GM12801 (cell line): ENCODE data around the gene ARHGEF25.

Source experiments
- TF ChIP-seq, protein P1 (sequence below): IDR thresholded peaks from one replicate; pipeline ENCODE4 v1.5.1; 2011; ENCODE audit warnings: control low read depth; ENCODE audit not compliant: insufficient read length; ENCODE audit errors: extremely low read depth

Gene ARHGEF25

GRCh38 chr12:57575771-57576612 lies 35.2 kb upstream of the ARHGEF25 start:
- TF ChIP-seq, protein P1, sequence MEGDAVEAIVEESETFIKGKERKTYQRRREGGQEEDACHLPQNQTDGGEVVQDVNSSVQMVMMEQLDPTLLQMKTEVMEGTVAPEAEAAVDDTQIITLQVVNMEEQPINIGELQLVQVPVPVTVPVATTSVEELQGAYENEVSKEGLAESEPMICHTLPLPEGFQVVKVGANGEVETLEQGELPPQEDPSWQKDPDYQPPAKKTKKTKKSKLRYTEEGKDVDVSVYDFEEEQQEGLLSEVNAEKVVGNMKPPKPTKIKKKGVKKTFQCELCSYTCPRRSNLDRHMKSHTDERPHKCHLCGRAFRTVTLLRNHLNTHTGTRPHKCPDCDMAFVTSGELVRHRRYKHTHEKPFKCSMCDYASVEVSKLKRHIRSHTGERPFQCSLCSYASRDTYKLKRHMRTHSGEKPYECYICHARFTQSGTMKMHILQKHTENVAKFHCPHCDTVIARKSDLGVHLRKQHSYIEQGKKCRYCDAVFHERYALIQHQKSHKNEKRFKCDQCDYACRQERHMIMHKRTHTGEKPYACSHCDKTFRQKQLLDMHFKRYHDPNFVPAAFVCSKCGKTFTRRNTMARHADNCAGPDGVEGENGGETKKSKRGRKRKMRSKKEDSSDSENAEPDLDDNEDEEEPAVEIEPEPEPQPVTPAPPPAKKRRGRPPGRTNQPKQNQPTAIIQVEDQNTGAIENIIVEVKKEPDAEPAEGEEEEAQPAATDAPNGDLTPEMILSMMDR, result no peak

DNA sequence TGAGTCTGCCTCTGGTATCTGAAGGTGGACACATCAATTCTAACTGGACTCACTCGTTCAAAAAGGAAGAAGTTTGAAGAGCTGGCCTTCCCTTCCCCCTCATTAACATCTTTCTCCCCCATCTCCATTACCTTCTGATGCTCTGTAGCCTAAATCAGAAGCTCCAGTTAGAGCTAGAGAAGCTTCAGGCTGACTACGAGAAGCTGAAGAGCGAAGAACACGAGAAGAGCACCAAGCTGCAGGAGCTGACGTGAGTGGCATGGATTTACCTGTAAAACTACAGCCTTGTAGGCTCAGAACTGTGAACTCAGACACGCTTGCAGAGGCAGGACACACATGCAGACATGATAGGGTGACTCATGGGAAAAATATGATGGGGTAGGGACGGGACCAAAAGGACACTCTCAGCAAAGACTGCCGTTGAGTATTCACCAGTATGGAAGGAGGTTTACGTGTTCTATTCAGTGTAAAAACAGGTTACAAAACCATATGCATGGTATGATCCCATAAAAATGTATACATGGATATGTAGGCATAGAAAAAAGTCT lies 34.5 kb upstream of the ARHGEF25 start:
- TF ChIP-seq, protein P1, result no peak

DNA sequence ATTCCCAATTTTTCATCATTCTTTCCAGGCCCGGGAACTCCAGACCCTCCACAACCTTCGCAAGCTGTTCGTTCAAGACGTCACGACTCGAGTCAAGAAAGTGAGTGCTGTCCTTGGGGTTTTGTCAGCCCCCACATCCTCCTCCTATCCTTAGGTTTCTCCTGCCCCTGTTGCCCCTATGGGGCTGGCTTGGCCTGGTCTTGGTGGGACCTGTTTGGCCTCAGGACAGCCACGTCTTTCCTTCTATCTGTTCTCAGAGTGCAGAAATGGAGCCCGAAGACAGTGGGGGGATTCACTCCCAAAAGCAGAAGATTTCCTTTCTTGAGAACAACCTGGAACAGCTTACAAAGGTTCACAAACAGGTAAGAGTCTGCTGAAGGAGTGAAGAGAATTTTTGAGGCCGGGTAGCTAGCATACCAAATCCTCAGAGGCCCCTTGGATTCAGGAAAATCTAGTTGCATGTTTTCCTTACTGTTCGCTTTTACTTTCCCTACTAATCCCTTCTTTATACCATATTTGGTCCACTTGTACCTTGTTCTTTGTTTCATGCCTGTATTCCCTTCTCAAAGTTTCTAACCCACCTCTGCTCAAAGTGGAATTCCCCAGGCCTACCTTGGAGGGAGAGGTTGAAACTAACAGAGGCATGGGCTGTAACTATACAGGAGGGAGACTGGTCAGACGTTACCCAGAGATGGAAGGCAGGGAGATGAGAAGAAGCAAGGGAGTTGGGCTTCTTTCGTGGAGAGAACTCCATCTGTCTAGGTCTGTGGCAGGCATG lies 33.1 kb upstream of the ARHGEF25 start:
- TF ChIP-seq, protein P1, result no peak

- TF ChIP-seq, protein P1, result no peak
Measured at GRCh38 chr12:57579011-57579410, 32.2 kb upstream of the ARHGEF25 start.

DNA sequence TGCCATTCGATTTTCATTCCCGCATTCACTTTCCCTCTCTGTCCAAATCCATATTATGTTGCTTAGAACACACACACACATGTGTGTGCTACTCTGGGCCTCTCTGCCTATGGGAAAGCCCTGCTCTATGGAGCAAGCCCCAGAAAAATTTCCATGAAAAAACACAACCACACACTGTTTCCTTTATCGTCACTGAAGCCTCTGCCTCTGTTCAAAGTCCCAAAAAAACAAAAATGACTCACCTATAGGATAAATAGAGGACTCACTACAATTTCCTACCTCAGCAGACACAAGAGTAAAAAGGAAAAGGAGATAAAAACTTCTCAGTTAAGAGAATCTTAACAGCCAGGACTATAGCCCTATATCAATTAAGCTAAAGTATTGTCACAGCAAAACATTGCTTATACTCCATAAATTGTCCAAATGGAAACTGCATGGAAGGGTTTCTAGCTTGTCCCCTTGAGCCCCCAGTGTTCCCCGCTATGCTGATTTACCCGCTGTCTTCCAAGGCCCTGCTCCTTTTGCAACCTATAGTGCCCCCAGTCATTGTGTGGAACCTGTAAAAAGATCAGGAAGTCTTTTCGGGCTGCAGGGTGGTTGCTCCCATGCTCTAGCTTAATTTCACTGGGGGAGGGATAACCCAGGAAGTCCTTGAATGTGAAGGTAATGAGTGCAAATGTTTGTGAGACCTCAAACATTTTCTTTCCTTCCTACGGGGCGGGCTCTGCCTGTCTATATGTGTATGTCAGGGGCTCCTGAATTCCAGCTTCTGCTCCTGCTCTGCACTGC lies 31.4 kb upstream of the ARHGEF25 start:
- TF ChIP-seq, protein P1, result no peak

- TF ChIP-seq, protein P1, result no peak
Measured at GRCh38 chr12:57580466-57580795, 30.8 kb upstream of the ARHGEF25 start.

GRCh38 chr12:57581802-57582201 lies 29.4 kb upstream of the ARHGEF25 start:
- TF ChIP-seq, protein P1, result no peak
